HG02870 (cell line): ENCODE data around the gene CD109.

Source experiments
- ATAC-seq: cut with Tn5 transposase; IDR thresholded peaks from one replicate; pipeline ENCODE4 v1.9.1; 2021; ENCODE audit warnings: mild to moderate bottlenecking, moderate library complexity; ENCODE audit not compliant: unreplicated experiment

The CD109 gene

DNA sequence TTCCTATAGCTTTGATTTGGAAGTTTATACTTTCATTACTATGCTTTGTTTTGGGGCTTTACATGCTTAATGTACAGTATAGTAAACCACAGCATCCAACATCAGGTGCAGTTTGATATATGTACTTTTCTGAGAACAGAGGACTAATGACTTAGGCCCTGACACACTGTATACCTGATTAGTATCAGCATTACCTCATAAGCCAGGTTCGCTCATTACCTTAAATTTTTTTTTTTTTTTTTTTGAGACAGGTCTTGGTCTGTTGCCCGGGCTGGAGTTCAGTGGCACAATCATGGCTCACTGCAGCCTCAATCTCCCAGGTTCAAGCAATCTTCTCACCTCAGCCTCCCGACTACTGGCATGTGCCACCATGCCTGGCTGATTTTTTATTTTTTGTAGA lies 28.4 kb downstream of the CD109 start:
- ATAC-seq: no peak

DNA sequence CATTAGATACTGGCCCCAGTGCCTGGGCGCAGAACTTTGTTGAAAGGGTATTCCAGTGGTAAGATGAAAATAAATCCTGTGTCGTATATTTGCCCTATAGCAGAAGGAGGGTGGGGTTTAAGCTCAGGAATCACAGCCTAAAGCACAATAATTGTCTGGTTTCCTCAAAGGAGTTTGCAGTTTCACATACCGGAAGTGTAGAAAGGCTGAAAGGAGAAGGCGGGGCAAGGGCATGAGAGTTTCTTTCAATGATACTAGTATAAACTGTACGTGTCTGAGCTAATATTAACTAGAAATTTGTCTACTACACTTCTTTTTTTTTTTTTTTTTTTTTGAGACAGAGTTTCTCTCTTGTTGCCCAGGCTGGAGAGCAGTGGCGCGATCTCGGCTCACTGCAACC lies 29.2 kb downstream of the CD109 start:
- ATAC-seq: peak; percentile 34

- ATAC-seq: no peak
These were observed 31.1 kb downstream of the CD109 start for GRCh38 chr6:73727114-73727513.

DNA sequence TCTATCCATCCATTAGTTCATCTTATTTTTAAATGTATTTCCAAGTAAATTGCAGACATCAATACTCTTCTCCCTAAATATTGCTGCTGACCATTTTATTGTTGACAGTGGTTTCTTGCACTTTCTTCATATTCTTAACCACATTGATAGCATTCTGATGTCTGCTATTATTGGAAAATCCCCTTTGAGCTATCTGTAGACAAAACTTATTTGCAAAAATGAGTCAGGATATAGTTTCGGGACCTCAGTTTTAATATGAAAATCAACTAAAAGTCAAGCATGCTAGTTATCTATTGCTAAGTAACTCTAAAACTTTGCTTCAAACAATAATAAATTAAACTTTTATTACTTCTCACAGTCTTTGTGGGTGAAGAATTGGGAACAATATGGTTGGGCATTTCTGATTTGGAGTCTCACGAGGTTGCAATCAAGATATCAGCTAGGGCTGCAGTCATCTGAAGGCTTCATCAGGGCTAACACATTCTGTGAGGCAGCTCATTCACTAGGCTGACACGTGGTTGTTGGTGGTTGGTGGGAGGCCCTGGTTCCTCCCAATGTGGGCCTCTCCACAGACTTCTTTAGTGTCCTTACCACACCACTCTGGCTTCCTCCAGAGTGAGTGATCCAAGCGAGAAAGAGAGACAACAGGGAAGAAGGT lies 32.7 kb downstream of the CD109 start:
- ATAC-seq: peak; percentile 70

DNA sequence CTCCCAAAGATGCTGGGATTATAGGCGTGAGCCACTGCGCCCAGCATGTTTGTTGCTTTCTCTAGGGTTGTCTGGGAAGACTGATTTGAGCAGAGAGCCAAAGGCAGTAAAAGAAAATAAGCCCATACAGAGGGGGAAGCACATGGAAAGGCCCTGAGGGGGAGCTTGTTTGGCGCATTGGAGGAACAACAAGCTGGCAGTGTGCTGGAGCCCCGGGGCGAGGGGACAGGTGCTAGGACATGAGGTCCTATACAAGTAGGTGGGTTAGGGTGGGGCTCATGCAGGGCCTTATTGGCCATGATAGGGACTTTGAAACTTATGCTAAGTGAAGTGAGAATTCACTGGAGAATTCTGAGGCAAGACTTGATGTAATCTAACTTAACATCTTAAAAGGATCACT lies 35.3 kb downstream of the CD109 start:
- no peak for ATAC-seq

DNA sequence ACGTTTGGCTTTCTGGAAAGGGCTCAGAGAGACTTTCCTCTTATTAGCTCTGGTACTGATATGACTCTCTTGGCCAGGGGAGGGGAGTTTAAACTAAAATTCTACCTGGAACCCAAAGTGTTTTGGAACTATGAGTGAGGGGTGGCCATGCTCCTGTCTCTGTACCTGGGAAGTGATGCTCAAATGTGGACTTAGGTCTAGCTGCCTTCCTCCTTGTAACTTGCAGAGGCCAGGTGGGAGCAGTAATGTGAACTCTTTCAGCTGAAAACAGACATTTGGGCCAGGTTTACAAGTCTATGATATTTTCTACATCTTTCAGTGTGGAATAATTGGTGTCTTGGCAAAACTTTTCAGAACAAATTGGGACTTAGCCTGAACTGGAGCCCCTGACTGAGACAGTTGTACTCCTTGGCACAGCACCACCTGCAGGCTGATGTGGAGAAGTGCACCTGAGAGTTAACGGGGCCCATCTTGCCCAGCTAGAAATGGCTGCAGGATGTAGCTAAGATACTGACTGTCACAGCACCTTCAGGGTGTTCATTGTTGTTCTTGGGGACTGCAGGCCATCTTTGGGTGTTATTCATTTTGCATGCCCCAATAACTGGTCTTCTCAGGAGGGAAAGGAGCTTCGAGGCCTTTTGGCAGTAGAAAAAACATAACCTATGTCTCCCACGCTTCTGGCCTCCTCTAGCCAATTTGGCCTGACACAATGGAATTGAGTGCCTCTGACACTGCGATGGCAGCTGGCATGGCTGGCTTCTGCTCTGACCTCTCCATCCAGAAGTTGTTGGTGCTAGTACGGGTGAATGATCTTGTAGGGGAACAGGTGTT lies 37.1 kb downstream of the CD109 start:
- peak; percentile 63 for ATAC-seq

- ATAC-seq: no peak
These were observed 37.8 kb downstream of the CD109 start for GRCh38 chr6:73733791-73734190.

DNA sequence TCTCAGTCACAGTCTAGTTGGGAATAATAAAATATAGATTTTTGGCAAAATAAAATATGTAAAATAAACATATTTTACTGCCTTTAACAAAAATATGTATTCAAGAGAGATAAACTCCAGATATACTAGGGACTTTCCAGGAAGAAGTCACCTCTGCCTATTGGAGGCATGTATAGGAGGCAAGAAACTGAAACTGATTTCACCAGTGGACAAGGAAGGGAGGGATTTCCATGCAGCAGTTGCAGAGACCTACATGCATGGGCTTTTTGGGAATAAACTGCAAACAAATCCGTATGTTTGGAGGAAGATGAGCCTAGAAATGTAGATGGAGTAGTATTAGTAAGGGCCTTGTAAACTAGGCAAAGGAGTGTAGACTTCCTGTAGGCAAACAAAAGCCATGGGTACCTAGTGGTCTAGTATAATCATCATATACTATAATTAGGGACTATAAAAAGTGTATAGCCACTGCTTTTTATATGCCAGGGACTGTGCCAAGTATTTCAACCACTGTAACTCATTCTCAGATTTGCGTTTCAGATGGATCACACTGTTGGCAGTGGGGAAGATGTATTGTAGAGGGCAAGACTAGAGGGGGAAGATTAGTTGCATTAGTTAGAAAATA lies 38.9 kb downstream of the CD109 start:
- no peak for ATAC-seq

DNA sequence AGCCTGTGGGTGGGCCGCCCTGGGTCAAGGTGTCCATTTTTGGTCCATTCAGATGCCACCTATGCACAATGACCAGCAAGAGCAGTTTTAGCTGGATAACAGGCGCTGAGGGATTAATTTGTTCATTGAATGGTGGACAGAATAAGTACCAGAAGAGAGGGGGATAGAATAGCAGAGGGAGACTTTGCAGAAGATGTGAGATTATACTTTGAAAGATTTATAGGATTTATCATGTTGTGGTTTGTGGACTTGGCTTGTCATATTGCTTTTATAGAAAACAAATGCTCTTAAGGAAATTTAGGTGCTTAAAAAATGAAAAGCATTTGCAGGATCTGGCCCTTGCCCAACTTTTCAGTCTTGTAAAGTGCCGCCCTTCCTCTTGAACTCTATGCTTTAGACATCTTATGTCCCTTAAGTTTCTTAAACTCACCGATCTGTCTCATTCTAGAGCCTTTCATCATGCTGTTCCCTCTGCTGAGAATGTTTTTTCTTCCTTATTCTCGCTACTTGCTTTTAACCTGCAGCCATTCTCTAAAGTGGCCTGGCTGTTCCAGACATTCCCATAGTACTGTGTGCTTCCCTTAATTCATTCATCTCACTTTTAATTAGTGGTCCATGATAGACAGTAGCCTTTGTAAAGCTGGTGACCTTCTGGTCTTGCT lies 42.5 kb downstream of the CD109 start:
- ATAC-seq: no peak

DNA sequence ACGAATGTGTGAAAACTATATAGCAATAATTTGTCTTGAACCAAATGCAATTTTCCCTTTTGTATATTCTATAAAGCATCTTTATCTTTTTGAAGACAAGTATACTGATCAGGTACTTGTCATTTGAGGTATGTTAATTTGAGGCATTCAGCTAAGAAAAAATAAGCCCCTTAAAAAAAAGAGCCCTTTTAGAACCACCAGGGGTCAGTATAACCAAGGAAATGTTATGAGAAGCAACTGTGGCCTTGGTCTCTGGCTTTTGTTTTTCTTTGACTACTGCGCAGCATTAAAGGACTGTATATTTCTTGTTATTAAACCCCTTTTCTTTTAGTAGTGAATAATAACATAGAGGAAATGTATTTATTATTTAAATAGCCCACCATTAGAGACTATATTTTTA lies 43.1 kb downstream of the CD109 start:
- peak; percentile 75 for ATAC-seq

GRCh38 chr6:73742433-73742832 lies 46.4 kb downstream of the CD109 start:
- no peak for ATAC-seq

- no peak for ATAC-seq
These were observed 47.1 kb downstream of the CD109 start for GRCh38 chr6:73743081-73743480.

- no peak for ATAC-seq
These were observed 47.6 kb downstream of the CD109 start for GRCh38 chr6:73743556-73743955.

GRCh38 chr6:73746787-73747186 lies 50.8 kb downstream of the CD109 start:
- ATAC-seq: no peak

DNA sequence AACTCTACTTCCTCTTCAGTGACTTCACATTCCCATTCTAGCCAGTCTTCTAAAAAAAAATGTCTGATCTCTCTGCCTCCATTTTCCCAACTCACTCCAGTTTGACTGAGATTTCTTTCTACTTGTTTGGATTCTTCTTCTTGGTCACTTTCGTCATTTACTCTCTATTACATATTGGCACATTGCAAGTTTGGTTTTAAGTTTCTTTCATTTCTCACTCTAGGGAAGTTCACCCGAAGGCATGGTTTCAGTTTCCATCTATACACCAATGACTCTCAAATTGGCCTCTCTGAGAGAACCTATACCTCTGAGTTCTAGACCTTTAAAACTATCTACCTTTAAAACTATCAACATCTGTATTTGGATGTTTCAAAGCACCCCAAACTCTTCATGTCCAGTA lies 51.3 kb downstream of the CD109 start:
- peak; percentile 98 for ATAC-seq

DNA sequence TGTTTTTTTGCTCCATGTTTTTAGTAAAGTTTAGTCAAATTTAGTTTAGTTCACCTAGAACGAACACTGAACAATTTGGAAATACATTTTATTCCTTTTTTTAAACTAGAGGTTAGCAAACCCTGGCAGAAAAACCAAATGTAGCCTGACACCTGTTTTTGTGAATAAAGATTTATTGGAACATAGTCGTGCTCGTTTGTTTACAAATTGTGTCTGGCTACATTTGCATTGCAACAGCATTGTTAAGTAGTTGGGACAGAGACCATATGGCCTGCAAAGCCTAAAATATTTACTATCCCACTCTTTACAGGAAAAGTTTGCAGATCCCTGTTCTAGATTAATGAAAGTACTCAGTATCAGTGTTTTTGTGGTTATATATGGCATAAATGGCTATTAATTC lies 56.9 kb downstream of the CD109 start:
- no peak for ATAC-seq

DNA sequence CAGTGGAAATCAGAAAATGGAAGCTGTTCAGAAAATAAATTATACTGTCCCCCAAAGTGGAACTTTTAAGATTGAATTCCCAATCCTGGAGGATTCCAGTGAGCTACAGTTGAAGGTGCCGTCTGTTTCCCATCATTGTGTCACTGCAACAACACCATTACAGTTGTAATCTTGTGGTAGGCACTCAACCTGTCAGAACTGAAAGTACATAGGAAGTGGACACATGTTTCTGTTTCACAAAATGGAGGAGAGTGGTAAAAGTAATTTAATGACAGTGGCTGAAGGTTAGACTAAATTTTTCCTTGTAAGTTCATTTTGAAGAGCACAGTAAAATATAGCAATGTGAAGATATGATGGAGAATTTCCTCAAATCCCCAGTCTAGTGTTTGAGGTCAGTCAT lies 70.0 kb downstream of the CD109 start:
- ATAC-seq: no peak

DNA sequence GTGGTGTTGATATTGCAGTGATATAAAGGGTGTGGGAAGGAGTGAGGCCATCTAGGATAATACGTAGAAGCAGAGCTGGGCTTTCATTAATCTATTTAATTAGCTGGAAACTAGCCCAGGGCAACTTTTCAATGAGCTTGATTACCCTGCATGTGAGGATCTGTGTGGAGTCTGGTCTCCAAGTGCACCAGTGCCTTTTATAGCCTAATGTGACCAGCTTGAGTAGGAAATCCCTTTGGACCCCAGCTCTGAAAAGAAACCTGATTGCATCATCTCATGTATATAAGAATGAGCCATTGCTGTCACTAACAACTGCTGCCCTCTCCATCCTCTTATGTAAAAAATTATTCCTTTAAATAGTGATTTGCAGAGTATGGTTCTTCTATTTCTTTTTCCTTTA lies 72.6 kb downstream of the CD109 start:
- ATAC-seq: no peak

DNA sequence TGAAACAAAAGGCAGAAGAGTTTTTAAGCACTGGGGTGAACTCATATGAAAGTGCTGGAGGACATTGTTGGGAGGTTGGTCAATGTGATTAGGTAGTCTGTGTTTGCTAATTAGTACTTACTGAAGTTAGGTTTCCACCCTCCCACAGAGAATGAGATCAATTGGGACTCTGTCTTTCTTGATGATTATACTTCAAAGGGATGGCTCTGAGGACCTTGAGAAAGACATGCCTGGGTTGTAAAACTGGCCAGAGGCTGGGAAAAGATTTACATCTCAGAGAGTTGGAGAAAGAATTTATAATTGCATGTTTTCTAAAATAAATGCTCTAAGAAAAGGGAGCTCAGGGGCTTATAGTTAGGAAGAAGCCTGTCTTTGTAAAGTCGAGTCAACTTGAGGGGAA lies 74.0 kb downstream of the CD109 start:
- ATAC-seq: no peak

DNA sequence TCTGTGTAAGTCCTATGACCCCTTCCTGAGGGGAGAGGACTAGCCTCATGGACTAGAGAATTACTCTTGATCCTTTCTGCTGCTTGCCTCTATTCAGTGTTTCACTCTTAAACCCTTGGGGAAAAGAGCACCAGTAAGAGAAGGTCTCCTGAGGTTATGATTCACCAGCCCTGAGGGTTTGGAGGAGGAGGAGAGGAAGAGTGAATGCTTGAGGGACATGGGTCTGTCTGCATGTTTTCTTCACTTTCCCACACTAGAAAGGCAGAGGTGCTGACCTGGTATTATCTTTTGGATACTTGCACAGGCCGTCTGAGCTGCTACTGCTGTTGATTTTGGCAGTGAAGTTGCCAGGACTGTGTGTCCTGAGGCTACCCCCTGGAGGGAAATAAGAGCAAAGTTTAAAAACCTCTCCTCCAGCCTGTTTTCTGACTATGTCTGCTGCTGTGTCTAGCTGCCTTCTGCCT lies 78.3 kb downstream of the CD109 start:
- no peak for ATAC-seq

DNA sequence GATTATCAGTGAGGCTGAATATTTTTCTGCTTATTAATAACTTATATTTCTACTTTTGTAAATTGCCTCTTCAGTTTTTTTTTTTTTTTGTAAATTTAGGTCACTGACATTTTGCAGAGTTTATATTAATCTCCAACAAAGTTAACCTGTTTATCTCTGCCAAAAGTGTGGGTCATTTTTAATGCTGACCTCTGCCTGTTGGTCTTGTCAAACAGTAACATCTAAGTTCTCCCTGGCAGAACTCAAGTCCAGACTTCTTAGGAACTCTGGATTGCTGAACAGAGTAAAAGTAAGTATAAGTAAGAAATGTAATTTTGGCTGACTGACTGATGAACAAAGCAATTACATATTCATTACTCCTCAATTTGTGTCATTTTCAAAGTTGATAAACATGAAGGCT lies 83.9 kb downstream of the CD109 start:
- no peak for ATAC-seq
